Panc1 (cell line): ENCODE results near the gene WDR86. TPM values are rescaled to one million over a fixed set of nuclear protein-coding genes. Genes with fewer than 3 reads are reported as not detected.

Experiments used
- ATAC-seq: fragments of 200-7000 bp; cut with Tn5 transposase; 2 replicates; pipeline ENCODE4 v1.9.1; 2020; ENCODE audit warnings: mild to moderate bottlenecking, moderate library complexity
- BruUV-seq: library from RNA; stranded (reverse); fragments of 400-500 nt; replicated peaks from 2 replicates; lab custom pipeline; 2021; lab: Mats Ljungman, UMichigan
- CTCF ChIA-PET: fragments of 300-600 bp; sonication (Branson Sonifier 250); formaldehyde crosslinking; loops from one replicate; lab custom pipeline; 2022; ENCODE audit warnings: antibody characterized with exemption; lab: Charles Lee
- POLR2A ChIA-PET: fragments of 300-600 bp; sonication (Branson Sonifier 250); formaldehyde crosslinking; loops from one replicate; lab custom pipeline; 2022; ENCODE audit warnings: antibody characterized with exemption; lab: Charles Lee
- DNase-seq: peaks from one replicate; pipeline ENCODE4 v3.0.0-alpha.2; 2010; ENCODE audit warnings: low read depth, low spot score
- H3K27ac ChIP-seq: 2 replicates; pipeline ENCODE4 v1.5.1; 2011; ENCODE audit warnings: mild to moderate bottlenecking, low read length, inconsistent platforms
- H3K27me3 ChIP-seq: fragments of 200-500 bp; sonication (Bioruptor generic); 2 replicates; pipeline ENCODE4 v1.6.0; 2014; ENCODE audit warnings: low read length, inconsistent platforms; ENCODE audit not compliant: control insufficient read depth, insufficient read depth
- H3K36me3 ChIP-seq: fragments of 200-500 bp; sonication (Bioruptor generic); 2 replicates; pipeline ENCODE4 v1.5.1; 2014; ENCODE audit warnings: inconsistent platforms, mild to moderate bottlenecking, low read length, moderate library complexity; ENCODE audit not compliant: control insufficient read depth, insufficient read depth
- H3K4me1 ChIP-seq: 2 replicates; pipeline ENCODE4 v1.5.1; 2011; ENCODE audit warnings: inconsistent platforms, mild to moderate bottlenecking, low read length, moderate library complexity; ENCODE audit not compliant: control insufficient read depth, insufficient read depth
- H3K4me3 ChIP-seq, 2 experiments: 2 replicates each; pipeline ENCODE4 v1.5.1; 2011 to 2012; ENCODE audit warnings: low read depth in 2 of 2, low read length in 2 of 2, mild to moderate bottlenecking in 2 of 2, inconsistent platforms in 1 of 2, moderate library complexity in 1 of 2
- H3K9me3 ChIP-seq: fragments of 200-500 bp; sonication (Bioruptor generic); 2 replicates; pipeline ENCODE4 v1.5.1; 2014; ENCODE audit warnings: low read depth, mild to moderate bottlenecking, inconsistent platforms, low read length, moderate library complexity; ENCODE audit not compliant: control insufficient read depth, insufficient read depth
- CTCF ChIP-seq: fragments of 450-650 bp; IDR thresholded peaks from 2 replicates; pipeline ENCODE4 v1.5.1; 2017; ENCODE audit warnings: mild to moderate bottlenecking
- POLR2AphosphoS5 ChIP-seq: IDR thresholded peaks from 2 replicates; pipeline ENCODE4 v1.6.1; 2012; ENCODE audit warnings: mild to moderate bottlenecking, low read depth, low read length, moderate library complexity
- SIN3A ChIP-seq: IDR thresholded peaks from 2 replicates; pipeline ENCODE4 v1.6.1; 2012; ENCODE audit warnings: low read depth, mild to moderate bottlenecking, low read length, moderate library complexity, borderline replicate concordance; ENCODE audit not compliant: insufficient read depth
- TCF7L2 ChIP-seq: IDR thresholded peaks from 2 replicates; pipeline ENCODE4 v1.6.1; 2011; ENCODE audit warnings: mild to moderate bottlenecking, low read depth, low read length, inconsistent platforms
- in situ Hi-C: cut with HindIII; loops from 2 replicates; pipeline ENCODE4 v1.10.0; 2016; ENCODE audit warnings: low sequenced_read_pairs, low pct_unique_long_range_greater_than_20kb
- intact Hi-C: fragments of 100-400 bp; cut with micrococcal nuclease; formaldehyde crosslinking; loops from one replicate; pipeline ENCODE4 v1.10.0; 2022; ENCODE audit not compliant: unreplicated experiment
- total RNA-seq: library from RNA; stranded (reverse); gene quantifications from one replicate; pipeline ENCODE4 v1.2.1, GENCODE V29; 2021; ENCODE audit not compliant: unreplicated experiment
- TF ChIP-seq, protein P1 (sequence below), 2 experiments: IDR thresholded peaks; 2 replicates each; pipeline ENCODE4 v1.6.1; 2011 to 2012; ENCODE audit warnings: low read depth in 2 of 2, control low read depth in 1 of 2, low read length in 1 of 2, mild to moderate bottlenecking in 1 of 2, moderate library complexity in 1 of 2; ENCODE audit not compliant: insufficient read depth in 1 of 2

The WDR86 gene
- total RNA-seq, 1 experiment from 2014 or later = 0.72 TPM

- ATAC-seq (no peak), DNase-seq (no peak)
- TF ChIP-seq POLR2AphosphoS5 (no peak), CTCF (no peak), SIN3A (no peak), TCF7L2 (no peak)
- no peak overlapping the region for H3K4me3 ChIP-seq
- peaks cover 20% of the 10 kb centered on the region for H3K4me1 ChIP-seq
- peaks cover 16% of the 10 kb centered on the region for H3K36me3 ChIP-seq
- H3K27ac ChIP-seq = no peak overlapping the region
- no peaks in the 10 kb centered on the region for H3K27me3 ChIP-seq
- in situ Hi-C loops (no loop called here), intact Hi-C loops (no loop called here)
- no peaks in the 10 kb centered on the region for H3K9me3 ChIP-seq
- no TSS peak for BruUV-seq
- CTCF ChIA-PET = interaction anchor here (0.5 to 0.7 kb wide), 2 partner anchors 31 to 95 kb away, joined by 3 read pairs; no protein-coding TSS in a partner anchor
- POLR2A ChIA-PET = no interaction called here
Measured at GRCh38 chr7:151347200-151347599, 62.6 kb downstream of the WDR86 start.

- peaks cover 13% of the 10 kb centered on the region for H3K36me3 ChIP-seq
- H3K27ac ChIP-seq = no peak overlapping the region
- no peak overlapping the region for H3K4me3 ChIP-seq
- in situ Hi-C loops (no loop called here), intact Hi-C loops (no loop called here)
- peaks cover 20% of the 10 kb centered on the region for H3K4me1 ChIP-seq
- CTCF ChIA-PET = no interaction called here
- no TSS peak for BruUV-seq
- TF ChIP-seq CTCF (no peak), POLR2AphosphoS5 (no peak), TCF7L2 (no peak), SIN3A (no peak)
- TF ChIP-seq, protein P1, sequence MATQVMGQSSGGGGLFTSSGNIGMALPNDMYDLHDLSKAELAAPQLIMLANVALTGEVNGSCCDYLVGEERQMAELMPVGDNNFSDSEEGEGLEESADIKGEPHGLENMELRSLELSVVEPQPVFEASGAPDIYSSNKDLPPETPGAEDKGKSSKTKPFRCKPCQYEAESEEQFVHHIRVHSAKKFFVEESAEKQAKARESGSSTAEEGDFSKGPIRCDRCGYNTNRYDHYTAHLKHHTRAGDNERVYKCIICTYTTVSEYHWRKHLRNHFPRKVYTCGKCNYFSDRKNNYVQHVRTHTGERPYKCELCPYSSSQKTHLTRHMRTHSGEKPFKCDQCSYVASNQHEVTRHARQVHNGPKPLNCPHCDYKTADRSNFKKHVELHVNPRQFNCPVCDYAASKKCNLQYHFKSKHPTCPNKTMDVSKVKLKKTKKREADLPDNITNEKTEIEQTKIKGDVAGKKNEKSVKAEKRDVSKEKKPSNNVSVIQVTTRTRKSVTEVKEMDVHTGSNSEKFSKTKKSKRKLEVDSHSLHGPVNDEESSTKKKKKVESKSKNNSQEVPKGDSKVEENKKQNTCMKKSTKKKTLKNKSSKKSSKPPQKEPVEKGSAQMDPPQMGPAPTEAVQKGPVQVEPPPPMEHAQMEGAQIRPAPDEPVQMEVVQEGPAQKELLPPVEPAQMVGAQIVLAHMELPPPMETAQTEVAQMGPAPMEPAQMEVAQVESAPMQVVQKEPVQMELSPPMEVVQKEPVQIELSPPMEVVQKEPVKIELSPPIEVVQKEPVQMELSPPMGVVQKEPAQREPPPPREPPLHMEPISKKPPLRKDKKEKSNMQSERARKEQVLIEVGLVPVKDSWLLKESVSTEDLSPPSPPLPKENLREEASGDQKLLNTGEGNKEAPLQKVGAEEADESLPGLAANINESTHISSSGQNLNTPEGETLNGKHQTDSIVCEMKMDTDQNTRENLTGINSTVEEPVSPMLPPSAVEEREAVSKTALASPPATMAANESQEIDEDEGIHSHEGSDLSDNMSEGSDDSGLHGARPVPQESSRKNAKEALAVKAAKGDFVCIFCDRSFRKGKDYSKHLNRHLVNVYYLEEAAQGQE (IDR thresholded peaks at IDR 0.05; ENCODE audit: insufficient read depth in 1 of 2, low read depth in 2 of 2, low read length in 1 of 2) = no peak
- POLR2A ChIA-PET = no interaction called here
- ATAC-seq (no peak), DNase-seq (no peak)
- no peaks in the 10 kb centered on the region for H3K9me3 ChIP-seq
- no peaks in the 10 kb centered on the region for H3K27me3 ChIP-seq
Measured at GRCh38 chr7:151346470-151346769, 63.4 kb downstream of the WDR86 start.
